Liver (tissue), 9 donors: Measurements from ENCODE around the gene PIN4. TPM values are rescaled to one million over a fixed set of nuclear protein-coding genes. Genes with fewer than 3 reads are reported as not detected.
A peak's percentile ranks its signal among the peaks of the same experiment; 100 is the strongest.

ENCODE experiments used
- DNase-seq: peaks from one replicate; pipeline ENCODE4 v3.0.0-alpha.2; 2017; ENCODE audit warnings: low spot score
- H3K27ac ChIP-seq, 2 donors: one replicate each; pipeline ENCODE4 v1.7.0; 2013; ENCODE audit warnings: inconsistent platforms in 2 of 2, low read length in 2 of 2, control low read depth in 1 of 2, low read depth in 1 of 2, mild to moderate bottlenecking in 1 of 2
- H3K27me3 ChIP-seq, 4 donors: one replicate each; pipeline versions ENCODE4 v1.6.1 to v1.7.0; 2013; ENCODE audit warnings: low read length in 3 of 4, inconsistent platforms in 1 of 4, mild to moderate bottlenecking in 1 of 4, moderate library complexity in 1 of 4; ENCODE audit not compliant: control insufficient read depth in 4 of 4, insufficient read depth in 4 of 4
- H3K36me3 ChIP-seq, 4 donors: one replicate each; pipeline versions ENCODE4 v1.6.1 to v1.7.0; 2013; ENCODE audit warnings: low read length in 3 of 4, mild to moderate bottlenecking in 3 of 4, low read depth in 1 of 4, moderate library complexity in 1 of 4; ENCODE audit not compliant: control insufficient read depth in 4 of 4, insufficient read depth in 3 of 4
- H3K4me1 ChIP-seq, 4 donors: one replicate each; pipeline versions ENCODE4 v1.6.1 to v1.7.0; 2013; ENCODE audit warnings: low read length in 3 of 4, mild to moderate bottlenecking in 3 of 4, moderate library complexity in 1 of 4; ENCODE audit not compliant: control insufficient read depth in 4 of 4, insufficient read depth in 4 of 4
- H3K4me3 ChIP-seq, 3 donors: one replicate each; pipeline versions ENCODE4 v1.6.1 to v1.7.0; 2013; ENCODE audit warnings: low read length in 3 of 3, control low read depth in 1 of 3, low read depth in 1 of 3, mild to moderate bottlenecking in 1 of 3
- H3K9ac ChIP-seq, 2 donors: one replicate each; pipeline ENCODE4 v1.7.0; 2013; ENCODE audit warnings: low read length in 2 of 2, mild to moderate bottlenecking in 2 of 2, moderate library complexity in 2 of 2, control low read depth in 1 of 2, low read depth in 1 of 2
- H3K9me3 ChIP-seq, 4 donors: one replicate each; pipeline versions ENCODE4 v1.6.1 to v1.7.0; 2013; ENCODE audit warnings: low read length in 3 of 4; ENCODE audit not compliant: control insufficient read depth in 4 of 4
- ATF3 ChIP-seq: IDR thresholded peaks from 2 replicates; pipeline ENCODE4 v1.6.1; 2016; ENCODE audit warnings: antibody characterized with exemption
- CTCF ChIP-seq: fragments of 150-350 bp; IDR thresholded peaks from 2 replicates; pipeline ENCODE4 v1.5.1; 2017; ENCODE audit warnings: improper control_type of control experiment, low read depth, low read length; ENCODE audit not compliant: missing input control
- FOXA1 ChIP-seq: IDR thresholded peaks from 2 replicates; pipeline ENCODE4 v1.6.1; 2016; ENCODE audit warnings: antibody characterized with exemption
- FOXA2 ChIP-seq: IDR thresholded peaks from 2 replicates; pipeline ENCODE4 v1.6.1; 2016; ENCODE audit warnings: antibody characterized with exemption
- GABPA ChIP-seq, 2 donors: IDR thresholded peaks in 1 of 2; conservative IDR thresholded peaks in 1 of 2; 2 replicates each; pipeline ENCODE4 v1.6.1; 2016; ENCODE audit warnings: antibody characterized with exemption in 2 of 2, mild to moderate bottlenecking in 1 of 2, moderate library complexity in 1 of 2
- HNF4G ChIP-seq: IDR thresholded peaks from 2 replicates; pipeline ENCODE4 v1.6.1; 2016; ENCODE audit warnings: antibody characterized with exemption
- NR2F2 ChIP-seq: IDR thresholded peaks from 2 replicates; pipeline ENCODE4 v1.6.1; 2016; ENCODE audit warnings: antibody characterized with exemption
- RAD21 ChIP-seq, 2 donors: IDR thresholded peaks; 2 replicates each; pipeline ENCODE4 v1.6.1; 2016; ENCODE audit warnings: antibody characterized with exemption in 2 of 2, mild to moderate bottlenecking in 2 of 2
- YY1 ChIP-seq: IDR thresholded peaks from 2 replicates; pipeline ENCODE4 v1.6.1; 2016; ENCODE audit warnings: antibody characterized with exemption, mild to moderate bottlenecking
- WGBS: extraction: QIAGEN DNeasy Blood & Tissue Kit; methylation state at CpG from one replicate; pipeline ENCODE4 v1.1.7; 2013; 5-methylcytosine and 5-hydroxymethylcytosine counted together
- polyA plus RNA-seq, 2 donors: library from polyadenylated mRNA; stranded (reverse) in 1 of 2; unstranded in 1 of 2; fragments of 200-250 nt in 1 of 2; fragments of >200 nt in 1 of 2; fragmentation: Nextera tagmentation in 1 of 2; extraction: Ambion mirVana in 1 of 2; gene quantifications; one replicate each; pipeline versions ENCODE4 v1.2.1 to v1.2.3, GENCODE V29; 2013 to 2015
- total RNA-seq, 2 donors: library from RNA; depleted of rRNA; stranded (reverse); fragments of >200 nt; gene quantifications; one replicate each; pipeline ENCODE4 v1.2.3, GENCODE V29; 2014
- TF ChIP-seq, protein P1 (sequence below): IDR thresholded peaks from 2 replicates; pipeline ENCODE4 v1.6.1; 2016; ENCODE audit warnings: antibody characterized with exemption
- donor health status: healthy.
- donor health status: healthy.
- donor health status: healthy.
- donor health status: healthy.
- donor health status: healthy.

Gene PIN4
- total and polyA plus RNA-seq, 4 donors: 7.1 to 26.2 (median 9.3) TPM

DNA sequence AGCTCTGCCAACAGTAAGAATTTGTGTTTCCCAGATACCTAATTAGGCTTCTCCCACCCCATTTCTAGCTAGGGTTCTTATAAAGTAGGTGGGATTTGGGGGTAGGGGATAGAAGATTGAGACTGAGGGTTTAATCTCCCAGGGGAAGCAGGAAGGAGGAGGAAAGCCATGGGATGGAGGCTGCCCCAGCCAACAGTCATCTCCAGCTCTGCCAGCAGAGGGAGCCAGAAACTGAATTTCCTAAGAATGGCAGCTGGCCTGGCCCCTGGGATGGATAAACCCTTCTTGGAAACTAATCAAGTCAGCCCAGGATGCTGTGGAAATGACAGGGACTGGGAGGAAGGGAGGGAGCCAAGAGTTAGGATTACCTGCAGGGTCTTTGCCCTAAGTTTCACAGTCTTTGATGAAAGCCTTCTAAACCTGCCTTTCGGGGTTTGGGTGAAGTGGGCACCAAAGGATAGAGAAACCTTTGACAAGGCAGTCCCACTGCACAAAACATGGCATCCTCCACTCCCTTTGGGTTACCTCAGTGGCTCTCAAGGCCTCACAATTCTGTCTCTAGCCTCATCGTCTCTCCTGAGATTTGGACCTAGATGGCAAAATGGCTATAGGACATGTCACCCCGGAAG is 64.0 kb downstream of the PIN4 start:
- DNase-seq: peak; percentile 52
- WGBS: 95% methylated on average over 3 of the region's 3 CpGs
- no peak overlapping the region for H3K27ac ChIP-seq
- no peaks in the 10 kb centered on the region for H3K36me3 ChIP-seq
- H3K9ac ChIP-seq: no peak overlapping the region
- H3K27me3 ChIP-seq: no peaks in the 10 kb centered on the region
- H3K9me3 ChIP-seq: no peaks in the 10 kb centered on the region
- no peaks in the 10 kb centered on the region for H3K4me1 ChIP-seq
- TF ChIP-seq, protein P1, sequence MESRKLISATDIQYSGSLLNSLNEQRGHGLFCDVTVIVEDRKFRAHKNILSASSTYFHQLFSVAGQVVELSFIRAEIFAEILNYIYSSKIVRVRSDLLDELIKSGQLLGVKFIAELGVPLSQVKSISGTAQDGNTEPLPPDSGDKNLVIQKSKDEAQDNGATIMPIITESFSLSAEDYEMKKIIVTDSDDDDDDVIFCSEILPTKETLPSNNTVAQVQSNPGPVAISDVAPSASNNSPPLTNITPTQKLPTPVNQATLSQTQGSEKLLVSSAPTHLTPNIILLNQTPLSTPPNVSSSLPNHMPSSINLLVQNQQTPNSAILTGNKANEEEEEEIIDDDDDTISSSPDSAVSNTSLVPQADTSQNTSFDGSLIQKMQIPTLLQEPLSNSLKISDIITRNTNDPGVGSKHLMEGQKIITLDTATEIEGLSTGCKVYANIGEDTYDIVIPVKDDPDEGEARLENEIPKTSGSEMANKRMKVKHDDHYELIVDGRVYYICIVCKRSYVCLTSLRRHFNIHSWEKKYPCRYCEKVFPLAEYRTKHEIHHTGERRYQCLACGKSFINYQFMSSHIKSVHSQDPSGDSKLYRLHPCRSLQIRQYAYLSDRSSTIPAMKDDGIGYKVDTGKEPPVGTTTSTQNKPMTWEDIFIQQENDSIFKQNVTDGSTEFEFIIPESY: no peak
- TF ChIP-seq GABPA (IDR thresholded peaks at IDR 0.05 in 1 of 2, conservative IDR thresholded peaks at IDR 0.05 in 1 of 2): no peak
- TF ChIP-seq ATF3: no peak
- TF ChIP-seq FOXA1: no peak
- TF ChIP-seq FOXA2: no peak
- TF ChIP-seq YY1: no peak
- no peak for TF ChIP-seq NR2F2
- TF ChIP-seq CTCF: peak; percentile 73
- TF ChIP-seq RAD21 (IDR thresholded peaks at IDR 0.05): peak; percentile 71 to 89
- no peak overlapping the region for H3K4me3 ChIP-seq

DNA sequence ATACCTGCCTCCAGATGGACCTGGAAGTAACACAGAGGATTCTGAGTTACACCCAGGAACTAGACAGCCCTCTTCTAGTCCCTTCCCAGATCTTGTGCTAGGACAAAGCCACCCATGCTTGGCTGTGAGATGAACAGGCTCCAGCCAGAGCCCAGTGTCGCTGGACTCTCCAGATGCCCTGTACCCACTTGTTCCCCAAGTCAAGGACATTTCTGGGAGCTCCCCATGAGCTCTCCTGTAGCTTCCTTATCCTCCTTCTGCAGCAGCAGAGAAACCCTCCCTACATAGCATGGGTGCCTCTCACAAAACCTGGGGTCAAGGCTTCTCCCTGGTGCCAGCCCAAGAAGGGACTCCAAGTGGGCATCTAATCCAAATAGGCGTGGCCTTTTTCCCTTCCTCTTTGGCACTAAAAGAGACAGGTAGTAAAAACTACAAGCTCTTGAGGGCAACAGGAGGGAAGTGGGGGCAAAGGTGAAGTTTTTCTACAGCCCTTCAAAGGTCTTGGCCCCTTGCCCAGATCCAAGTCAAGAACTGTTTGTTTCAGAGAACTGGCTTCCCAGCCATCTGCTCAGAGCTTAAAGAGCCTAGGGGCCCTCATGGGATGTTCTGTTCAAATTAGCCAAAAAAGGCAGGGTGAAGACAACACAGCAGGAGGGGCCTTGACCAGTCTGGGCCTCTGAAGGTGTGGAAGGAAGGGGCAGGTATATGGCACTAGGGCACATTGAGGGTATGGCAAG is 65.8 kb downstream of the PIN4 start:
- no peak overlapping the region for H3K27ac ChIP-seq
- TF ChIP-seq, protein P1: no peak
- TF ChIP-seq HNF4G: no peak
- peak; percentile 48 for TF ChIP-seq NR2F2
- H3K27me3 ChIP-seq: no peaks in the 10 kb centered on the region
- no peak overlapping the region for H3K4me3 ChIP-seq
- no peaks in the 10 kb centered on the region for H3K9me3 ChIP-seq
- H3K9ac ChIP-seq: no peak overlapping the region
- WGBS: 67% methylated on average over 2 of the region's 2 CpGs
- no peaks in the 10 kb centered on the region for H3K4me1 ChIP-seq
- H3K36me3 ChIP-seq: no peaks in the 10 kb centered on the region
- DNase-seq: no peak

Other genes starting within 250 kb of the PIN4 start
- 1 to 10 TPM in 1 of 2 donors, under 1 TPM in 1; 0.84 to 1.1 TPM for gene RTL5, start 49.8 kb upstream of the PIN4 start, total RNA-seq
- 1 to 10 TPM in 1 of 2 donors, under 1 TPM in 1; 0.32 to 1.9 TPM for gene RTL5, start 49.8 kb upstream of the PIN4 start, polyA plus RNA-seq
- gene ERCC6L, start 57.3 kb downstream of the PIN4 start, total RNA-seq: 1 to 10 TPM in 1 of 2 donors, not detected in 1; 4.7 TPM
- under 1 TPM; 0.17 to 0.29 TPM for gene ERCC6L, start 57.3 kb downstream of the PIN4 start, polyA plus RNA-seq
- 100 to 1,000 TPM; 283 to 570 TPM for gene RPS4X, start 95.5 kb downstream of the PIN4 start, total RNA-seq
- 100 to 1,000 TPM; 170 to 275 TPM for gene RPS4X, start 95.5 kb downstream of the PIN4 start, polyA plus RNA-seq
- gene CITED1, start 124.2 kb downstream of the PIN4 start, total RNA-seq: not detected
- under 1 TPM in 1 of 2 donors, not detected in 1; 0.09 TPM for gene CITED1, start 124.2 kb downstream of the PIN4 start, polyA plus RNA-seq